PC-3 (cell line): ENCODE data around the gene CFAP65. TPM values are rescaled to one million over a fixed set of nuclear protein-coding genes. Genes with fewer than 3 reads are reported as not detected.

Experiments
- ATAC-seq: fragments of 200-7000 bp; cut with Tn5 transposase; 2 replicates; pipeline ENCODE4 v1.9.1; 2020; ENCODE audit warnings: mild to moderate bottlenecking, moderate library complexity
- BruUV-seq: library from RNA; stranded (reverse); fragments of 400-500 nt; replicated peaks from 2 replicates; lab custom pipeline; 2021; lab: Mats Ljungman, UMichigan
- CTCF ChIA-PET: fragments of 300-600 bp; sonication (Branson Sonifier 250); formaldehyde crosslinking; loops from one replicate; lab custom pipeline; 2022; ENCODE audit warnings: antibody characterized with exemption; lab: Charles Lee
- POLR2A ChIA-PET: fragments of 300-600 bp; sonication (Branson Sonifier 250); formaldehyde crosslinking; loops from one replicate; lab custom pipeline; 2022; ENCODE audit warnings: antibody characterized with exemption; ENCODE audit not compliant: unreplicated experiment; lab: Charles Lee
- DNase-seq: peaks from one replicate; pipeline ENCODE4 v3.0.0-alpha.2; 2015
- H2AFZ ChIP-seq: fragments of 300-600 bp; sonication (generic); 2 replicates; pipeline ENCODE4 v1.6.0; 2016; ENCODE audit warnings: antibody characterized with exemption, low read length
- H3F3A ChIP-seq: fragments of 300-600 bp; sonication (generic); one replicate; pipeline ENCODE4 v1.6.0; 2017; ENCODE audit warnings: antibody characterized with exemption, low read length, control low read depth, mild to moderate bottlenecking; ENCODE audit not compliant: unreplicated experiment
- H3K27ac ChIP-seq: fragments of 300-600 bp; sonication (generic); 2 replicates; pipeline ENCODE4 v1.5.1; 2016; ENCODE audit warnings: mild to moderate bottlenecking, low read length
- H3K27me3 ChIP-seq: fragments of 300-600 bp; sonication (generic); 2 replicates; pipeline ENCODE4 v1.6.1; 2016; ENCODE audit warnings: low read length, mixed read lengths
- H3K36me3 ChIP-seq: fragments of 300-600 bp; sonication (generic); 2 replicates; pipeline ENCODE4 v1.6.1; 2016; ENCODE audit warnings: low read depth, mixed run types, low read length, mixed read lengths
- H3K4me1 ChIP-seq: fragments of 300-600 bp; sonication (generic); 2 replicates; pipeline ENCODE4 v1.5.1; 2016; ENCODE audit warnings: low read length; ENCODE audit not compliant: insufficient read depth
- H3K4me2 ChIP-seq: fragments of 300-600 bp; sonication (generic); 2 replicates; pipeline ENCODE4 v1.6.0; 2016; ENCODE audit warnings: low read length
- H3K4me3 ChIP-seq: fragments of 300-600 bp; sonication (generic); 2 replicates; pipeline ENCODE4 v1.5.1; 2016; ENCODE audit warnings: mild to moderate bottlenecking, low read length, mixed read lengths
- H3K79me2 ChIP-seq: fragments of 300-600 bp; sonication (generic); 2 replicates; pipeline ENCODE4 v1.6.1; 2017; ENCODE audit warnings: low read length, mixed read lengths
- H3K9ac ChIP-seq: fragments of 300-600 bp; sonication (generic); 2 replicates; pipeline ENCODE4 v1.6.0; 2016; ENCODE audit warnings: mild to moderate bottlenecking, low read length
- H3K9me2 ChIP-seq: fragments of 300-600 bp; sonication (generic); replicated peaks from 2 replicates; pipeline ENCODE4 v1.6.1; 2016; ENCODE audit warnings: mixed run types, low read length, mixed read lengths
- H3K9me3 ChIP-seq: fragments of 300-600 bp; sonication (generic); 2 replicates; pipeline ENCODE4 v1.6.1; 2016; ENCODE audit warnings: low read length, mixed read lengths
- H4K20me1 ChIP-seq: fragments of 300-600 bp; sonication (generic); 2 replicates; pipeline ENCODE4 v1.6.1; 2016; ENCODE audit warnings: low read length, mixed read lengths
- CTCF ChIP-seq: fragments of 300-600 bp; sonication (generic); conservative IDR thresholded peaks from 2 replicates; pipeline ENCODE4 v1.5.1; 2017; ENCODE audit warnings: antibody characterized with exemption, low read depth, mild to moderate bottlenecking, low read length
- EZH2 ChIP-seq: fragments of 300-600 bp; sonication (generic); IDR thresholded peaks from one replicate; pipeline ENCODE4 v1.6.1; 2017; ENCODE audit warnings: antibody characterized with exemption, mild to moderate bottlenecking, low read length; ENCODE audit not compliant: unreplicated experiment
- EZH2phosphoT487 ChIP-seq: fragments of 300-600 bp; sonication (generic); IDR thresholded peaks from 2 replicates; pipeline ENCODE4 v1.6.1; 2018; ENCODE audit warnings: mild to moderate bottlenecking, antibody characterized with exemption, low read length, borderline replicate concordance
- intact Hi-C: fragments of 100-400 bp; cut with micrococcal nuclease; formaldehyde crosslinking; loops from 2 replicates; pipeline ENCODE4 v1.9.0; 2023
- total RNA-seq: library from RNA; depleted of rRNA; stranded (reverse); fragments of >200 nt; gene quantifications from 2 replicates; pipeline ENCODE4 v1.2.3, GENCODE V29; 2014

Gene CFAP65
- total RNA-seq, 1 experiment from 2014 or later: 0.18 TPM

- Histone ChIP-seq H3K79me2 (no peaks in the 10 kb centered on the region), H2AFZ (no peak overlapping the region), H3K4me2 (peak overlapping the region; percentile 83; the same call in 1 of the 2 replicates), H3K9me2 (no peaks in the 10 kb centered on the region), H3K9ac (no peak overlapping the region), H3K4me1 (peaks cover 29% of the 10 kb centered on the region), H3K4me3 (no peak overlapping the region), H3K9me3 (no peaks in the 10 kb centered on the region), H3K27me3 (peaks cover 18% of the 10 kb centered on the region), H4K20me1 (no peaks in the 10 kb centered on the region), H3F3A (no peaks in the 10 kb centered on the region), H3K27ac (no peak overlapping the region), H3K36me3 (no peaks in the 10 kb centered on the region)
- no peak for TF ChIP-seq CTCF
- TF ChIP-seq EZH2phosphoT487: no peak
- no peak for TF ChIP-seq EZH2
- ChIA-PET CTCF (no interaction called here), POLR2A (no interaction called here)
- no peak for DNase-seq
- intact Hi-C loops: no loop called here
- no peak for ATAC-seq
- no TSS peak for BruUV-seq
These were observed 40.8 kb downstream of the CFAP65 start for GRCh38 chr2:219000569-219000960.

- no peak for ATAC-seq
- Histone ChIP-seq H3K4me2 (no peak overlapping the region), H3K9me2 (no peaks in the 10 kb centered on the region), H3K27me3 (peaks cover 18% of the 10 kb centered on the region), H3K36me3 (no peaks in the 10 kb centered on the region), H2AFZ (no peak overlapping the region), H3F3A (no peaks in the 10 kb centered on the region), H3K79me2 (no peaks in the 10 kb centered on the region), H3K4me3 (no peak overlapping the region), H4K20me1 (no peaks in the 10 kb centered on the region), H3K9me3 (no peaks in the 10 kb centered on the region), H3K27ac (no peak overlapping the region), H3K9ac (no peak overlapping the region), H3K4me1 (peaks cover 29% of the 10 kb centered on the region)
- POLR2A ChIA-PET: no interaction called here
- BruUV-seq: no TSS peak
- TF ChIP-seq CTCF (no peak), EZH2 (no peak), EZH2phosphoT487 (no peak)
- CTCF ChIA-PET: no interaction called here
- no peak for DNase-seq
- intact Hi-C loops: no loop called here
These were observed 41.3 kb downstream of the CFAP65 start for GRCh38 chr2:218999881-219000568.

GRCh38 chr2:218999021-218999880 is 42.1 kb downstream of the CFAP65 start:
- no peaks in the 10 kb centered on the region for H3K36me3 ChIP-seq
- H3K4me3 ChIP-seq: no peak overlapping the region
- no peak overlapping the region for H3K27ac ChIP-seq
- H3F3A ChIP-seq: no peaks in the 10 kb centered on the region
- H3K27me3 ChIP-seq: peaks cover 16% of the 10 kb centered on the region
- H3K79me2 ChIP-seq: no peaks in the 10 kb centered on the region
- ATAC-seq (no peak), DNase-seq (no peak)
- no peaks in the 10 kb centered on the region for H3K9me2 ChIP-seq
- POLR2A ChIA-PET: no interaction called here
- H3K9me3 ChIP-seq: no peaks in the 10 kb centered on the region
- intact Hi-C loops: no loop called here
- CTCF ChIA-PET: no interaction called here
- no peaks in the 10 kb centered on the region for H4K20me1 ChIP-seq
- H3K4me2 ChIP-seq: no peak overlapping the region
- BruUV-seq: no TSS peak
- H3K9ac ChIP-seq: no peak overlapping the region
- peaks cover 30% of the 10 kb centered on the region for H3K4me1 ChIP-seq
- no peak overlapping the region for H2AFZ ChIP-seq
- TF ChIP-seq CTCF (no peak), EZH2phosphoT487 (no peak), EZH2 (no peak)
